Measurements from ENCODE around the gene CSRP1.

The CSRP1 gene

GRCh38 chr1:201457508-201457960, 49.4 kb downstream of the CSRP1 start:
- in situ Hi-C loops (cut with HindIII; ENCODE audit: low pct_unique_long_range_greater_than_20kb, low sequenced_read_pairs) = no loop called here
- DNase-seq (ENCODE audit: low read depth in 1 of 2, low spot score in 1 of 2) = peak in 1 of 2 experiments; percentile 36
- TF ChIP-seq JUND (IDR thresholded peaks at IDR 0.05; ENCODE audit: low read depth) = no peak

GRCh38 chr1:201456499-201457309, 50.2 kb downstream of the CSRP1 start:
- peak in 1 of 2 experiments; percentile 47 for DNase-seq (ENCODE audit: low read depth in 1 of 2, low spot score in 1 of 2)
- TF ChIP-seq JUND (IDR thresholded peaks at IDR 0.05; ENCODE audit: low read depth) = no peak
- in situ Hi-C loops (cut with HindIII; ENCODE audit: low pct_unique_long_range_greater_than_20kb, low sequenced_read_pairs) = no loop called here

- no peak for TF ChIP-seq JUND (IDR thresholded peaks at IDR 0.05; ENCODE audit: low read depth)
- no peak for DNase-seq (ENCODE audit: low read depth in 1 of 2, low spot score in 1 of 2)
- in situ Hi-C loops (cut with HindIII; ENCODE audit: low pct_unique_long_range_greater_than_20kb, low sequenced_read_pairs) = no loop called here
These were observed 51.8 kb downstream of the CSRP1 start for GRCh38 chr1:201455098-201455497.

GRCh38 chr1:201454608-201455007, 52.3 kb downstream of the CSRP1 start:
- DNase-seq (ENCODE audit: low read depth in 1 of 2, low spot score in 1 of 2) = no peak
- no peak for TF ChIP-seq JUND (IDR thresholded peaks at IDR 0.05; ENCODE audit: low read depth)
- in situ Hi-C loops (cut with HindIII; ENCODE audit: low pct_unique_long_range_greater_than_20kb, low sequenced_read_pairs) = no loop called here

GRCh38 chr1:201452866-201453265, 54.1 kb downstream of the CSRP1 start:
- in situ Hi-C loops (cut with HindIII; ENCODE audit: low pct_unique_long_range_greater_than_20kb, low sequenced_read_pairs) = no loop called here
- TF ChIP-seq JUND (IDR thresholded peaks at IDR 0.05; ENCODE audit: low read depth) = no peak
- DNase-seq (ENCODE audit: low read depth in 1 of 2, low spot score in 1 of 2) = no peak

- in situ Hi-C loops (cut with HindIII; ENCODE audit: low pct_unique_long_range_greater_than_20kb, low sequenced_read_pairs) = no loop called here
- no peak for DNase-seq (ENCODE audit: low read depth in 1 of 2, low spot score in 1 of 2)
- no peak for TF ChIP-seq JUND (IDR thresholded peaks at IDR 0.05; ENCODE audit: low read depth)
These were observed 56.1 kb downstream of the CSRP1 start for GRCh38 chr1:201450721-201451291.

GRCh38 chr1:201448990-201449389, 57.9 kb downstream of the CSRP1 start:
- no peak for TF ChIP-seq JUND (IDR thresholded peaks at IDR 0.05; ENCODE audit: low read depth)
- in situ Hi-C loops (cut with HindIII; ENCODE audit: low pct_unique_long_range_greater_than_20kb, low sequenced_read_pairs) = no loop called here
- no peak for DNase-seq (ENCODE audit: low read depth in 1 of 2, low spot score in 1 of 2)

- DNase-seq (ENCODE audit: low read depth in 1 of 2, low spot score in 1 of 2) = peak; percentile 76 to 79
- no peak for TF ChIP-seq JUND (IDR thresholded peaks at IDR 0.05; ENCODE audit: low read depth)
- in situ Hi-C loops (cut with HindIII; ENCODE audit: low pct_unique_long_range_greater_than_20kb, low sequenced_read_pairs) = no loop called here
These were observed 58.7 kb downstream of the CSRP1 start for GRCh38 chr1:201447903-201448871.

GRCh38 chr1:201445310-201445709, 61.6 kb downstream of the CSRP1 start:
- no peak for DNase-seq (ENCODE audit: low read depth in 1 of 2, low spot score in 1 of 2)
- in situ Hi-C loops (cut with HindIII; ENCODE audit: low pct_unique_long_range_greater_than_20kb, low sequenced_read_pairs) = no loop called here
- TF ChIP-seq JUND (IDR thresholded peaks at IDR 0.05; ENCODE audit: low read depth) = no peak

GRCh38 chr1:201444792-201445191, 62.1 kb downstream of the CSRP1 start:
- TF ChIP-seq JUND (IDR thresholded peaks at IDR 0.05; ENCODE audit: low read depth) = no peak
- no peak for DNase-seq (ENCODE audit: low read depth in 1 of 2, low spot score in 1 of 2)
- in situ Hi-C loops (cut with HindIII; ENCODE audit: low pct_unique_long_range_greater_than_20kb, low sequenced_read_pairs) = no loop called here

GRCh38 chr1:201443747-201444146, 63.2 kb downstream of the CSRP1 start:
- no peak for TF ChIP-seq JUND (IDR thresholded peaks at IDR 0.05; ENCODE audit: low read depth)
- no peak for DNase-seq (ENCODE audit: low read depth in 1 of 2, low spot score in 1 of 2)
- in situ Hi-C loops (cut with HindIII; ENCODE audit: low pct_unique_long_range_greater_than_20kb, low sequenced_read_pairs) = no loop called here

- in situ Hi-C loops (cut with HindIII; ENCODE audit: low pct_unique_long_range_greater_than_20kb, low sequenced_read_pairs) = no loop called here
- no peak for DNase-seq (ENCODE audit: low read depth in 1 of 2, low spot score in 1 of 2)
- TF ChIP-seq JUND (IDR thresholded peaks at IDR 0.05; ENCODE audit: low read depth) = no peak
These were observed 70.0 kb downstream of the CSRP1 start for GRCh38 chr1:201436969-201437368.

All from T47D (cell line).